HG03045 (cell line): Measurements from ENCODE around the gene KIF2A.

ENCODE experiments used
- ATAC-seq: cut with Tn5 transposase; IDR thresholded peaks from one replicate; pipeline ENCODE4 v1.9.1; 2021; ENCODE audit warnings: mild to moderate bottlenecking, moderate library complexity; ENCODE audit not compliant: unreplicated experiment

The KIF2A gene

GRCh38 chr5:62374090-62374489, 68.1 kb downstream of the KIF2A start:
- ATAC-seq, result no peak

DNA sequence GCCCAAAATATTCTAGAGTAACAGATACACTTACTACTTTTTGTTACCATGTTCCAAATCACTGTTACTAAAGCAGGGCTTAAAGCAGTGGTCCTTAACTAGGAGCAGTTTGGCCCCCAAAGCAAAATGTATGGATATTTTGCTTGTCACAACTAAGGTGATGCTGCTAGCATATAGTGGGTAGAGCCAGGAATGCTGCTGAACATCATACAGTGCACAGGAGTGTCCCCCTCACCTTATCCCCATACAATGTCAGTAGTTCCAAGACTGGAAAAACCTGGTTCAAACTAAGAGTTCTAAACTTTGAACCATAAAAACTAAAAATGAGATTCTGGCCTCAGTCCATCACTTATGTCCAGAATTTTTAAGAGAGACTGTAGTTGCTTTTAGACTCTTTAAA, 69.6 kb downstream of the KIF2A start:
- ATAC-seq, result no peak

- ATAC-seq, result no peak
Observed at GRCh38 chr5:62376064-62376463, 70.1 kb downstream of the KIF2A start.

- no peak for ATAC-seq
Observed at GRCh38 chr5:62385131-62385530, 79.1 kb downstream of the KIF2A start.

- no peak for ATAC-seq
Observed at GRCh38 chr5:62385816-62386400, 79.9 kb downstream of the KIF2A start.

DNA sequence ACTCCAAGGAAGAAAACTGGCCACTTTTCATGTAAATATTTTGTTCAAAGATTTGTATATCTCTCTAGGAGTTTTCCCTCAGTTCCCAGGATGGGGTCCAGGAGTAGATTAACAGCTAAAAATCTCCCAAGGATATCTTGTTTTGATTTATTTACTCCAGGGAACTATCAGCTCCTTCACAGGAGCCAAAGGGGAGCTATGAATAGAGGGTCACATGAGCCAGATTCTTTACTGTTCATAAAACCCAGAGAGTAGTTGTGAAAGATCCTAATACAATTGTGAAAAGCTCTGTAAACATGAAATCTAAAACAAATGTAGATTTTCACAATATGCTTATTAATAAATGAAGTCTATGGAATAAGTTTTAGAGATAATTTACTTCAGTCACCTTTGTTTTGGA, 80.8 kb downstream of the KIF2A start:
- ATAC-seq, result no peak

- no peak for ATAC-seq
Observed at GRCh38 chr5:62395210-62395950, 89.4 kb downstream of the KIF2A start.

DNA sequence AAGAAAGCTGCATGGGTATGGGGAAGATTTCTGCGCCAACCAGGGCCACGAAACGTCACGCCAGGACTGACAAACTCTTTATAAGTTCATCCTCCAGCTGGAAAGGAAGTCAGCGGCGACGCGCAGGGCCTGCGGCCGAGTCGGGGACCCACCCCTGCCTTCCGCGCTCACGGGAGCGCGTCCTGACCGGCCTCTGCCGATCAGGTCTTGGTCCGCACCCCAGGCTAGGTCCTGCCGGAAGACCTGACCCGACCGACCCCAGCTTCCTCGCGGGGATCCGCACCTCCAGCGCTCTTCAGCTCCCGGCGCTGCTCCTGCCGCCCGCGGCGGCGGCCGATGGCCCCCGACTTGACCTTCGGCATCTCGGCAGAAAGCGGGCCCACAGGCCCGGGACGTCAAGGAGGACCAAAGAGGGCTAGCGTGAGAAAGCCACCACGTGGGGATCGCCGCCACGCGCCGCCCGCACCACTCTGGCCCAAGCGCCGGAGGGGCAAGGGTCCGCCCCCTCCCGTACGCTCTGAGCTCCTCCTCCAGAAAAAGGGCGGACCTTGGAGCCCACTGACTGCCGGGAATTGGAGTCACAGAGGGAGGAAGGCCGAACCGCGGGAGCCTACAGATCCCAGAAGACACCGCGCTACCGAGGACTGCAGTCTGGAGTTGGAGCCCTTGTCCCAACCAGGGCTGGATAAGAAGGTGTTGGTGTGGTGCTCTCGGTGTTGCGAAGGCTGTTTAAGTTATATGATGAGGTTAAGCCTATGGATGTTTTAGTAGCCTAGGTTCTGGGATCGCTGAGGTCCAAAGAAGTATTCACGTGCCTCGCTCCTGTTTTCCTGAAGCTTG, 97.6 kb downstream of the KIF2A start, which contains the start of gene DIMT1:
Gene DIMT1 (minus strand): TSS at position 495 of the 840 bp plus-strand sequence. CDS start 133 bp downstream, at position 362.
- peak; percentile 98 for ATAC-seq

GRCh38 chr5:62412549-62413329, 106.7 kb downstream of the KIF2A start, which contains the start of gene IPO11:
TSS of gene IPO11 (plus strand) at chr5:62412763. CDS start at chr5:62437280, 24,517 bp downstream.
- ATAC-seq, result peak; percentile 97

DNA sequence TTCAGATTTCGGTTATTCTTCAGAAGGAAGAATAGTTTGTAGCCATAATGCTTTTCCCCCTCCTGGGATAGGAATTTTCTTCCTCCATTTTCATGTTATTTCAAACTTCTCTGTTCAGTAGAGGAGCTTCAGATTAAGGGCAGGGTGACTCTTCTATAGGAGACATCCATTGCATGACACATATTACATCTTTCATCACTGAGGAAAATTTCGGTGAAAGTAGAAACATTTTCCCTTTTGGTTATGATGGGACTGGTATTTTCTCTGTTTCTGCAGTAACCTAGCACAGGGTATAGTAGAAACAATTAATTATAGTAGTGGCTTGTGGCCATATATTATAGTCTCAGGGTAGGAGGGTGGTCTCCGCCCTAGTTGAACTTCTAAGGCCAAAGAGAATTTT, 107.7 kb downstream of the KIF2A start:
- no peak for ATAC-seq

DNA sequence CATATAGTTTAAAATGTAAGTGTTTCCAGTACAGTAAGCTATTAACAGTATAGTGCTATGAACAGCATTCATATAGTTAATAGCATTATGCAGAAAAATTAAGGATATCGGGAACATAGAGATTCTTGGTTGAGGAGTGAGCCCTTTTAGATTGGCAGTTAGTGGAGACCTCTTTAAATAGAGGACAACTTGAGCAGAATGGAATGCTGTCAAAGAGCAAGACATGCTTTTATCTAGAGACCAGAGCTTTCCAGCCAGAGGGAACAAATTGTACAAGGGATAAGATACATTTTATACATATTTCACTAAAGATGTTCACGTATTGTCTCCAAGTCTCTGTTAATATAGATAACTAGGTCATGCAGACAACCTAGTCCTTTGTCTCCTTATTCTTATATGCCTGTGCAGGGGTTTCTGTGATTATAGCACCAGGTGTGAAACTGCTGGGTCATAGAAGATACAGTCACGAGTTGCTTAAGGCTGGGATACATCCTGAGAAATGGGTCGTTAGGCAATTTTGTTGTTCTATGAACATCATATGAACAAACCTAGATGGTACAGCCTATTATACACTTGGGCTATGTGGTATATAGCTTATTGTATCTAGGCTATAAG, 112.6 kb downstream of the KIF2A start:
- no peak for ATAC-seq

- no peak for ATAC-seq
Observed at GRCh38 chr5:62419609-62420008, 113.6 kb downstream of the KIF2A start.

DNA sequence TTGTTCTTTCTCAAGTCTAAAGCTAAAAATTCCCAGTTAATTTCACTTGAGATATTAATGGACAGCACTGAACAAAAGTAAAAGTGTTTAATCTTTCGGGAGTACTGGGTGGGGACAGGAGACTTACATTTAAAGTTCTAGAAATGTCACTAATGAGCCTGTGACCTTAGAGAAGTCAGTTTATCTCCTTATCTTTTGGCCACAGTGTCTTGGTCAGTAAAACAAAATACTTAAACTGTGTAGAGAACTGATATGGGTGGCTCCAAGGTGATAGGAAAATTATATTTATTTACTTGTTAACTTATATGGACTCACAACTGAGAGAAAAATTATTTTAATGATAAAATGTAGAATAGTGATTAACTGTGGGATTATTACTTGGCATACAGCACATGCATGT, 115.4 kb downstream of the KIF2A start:
- ATAC-seq, result no peak

DNA sequence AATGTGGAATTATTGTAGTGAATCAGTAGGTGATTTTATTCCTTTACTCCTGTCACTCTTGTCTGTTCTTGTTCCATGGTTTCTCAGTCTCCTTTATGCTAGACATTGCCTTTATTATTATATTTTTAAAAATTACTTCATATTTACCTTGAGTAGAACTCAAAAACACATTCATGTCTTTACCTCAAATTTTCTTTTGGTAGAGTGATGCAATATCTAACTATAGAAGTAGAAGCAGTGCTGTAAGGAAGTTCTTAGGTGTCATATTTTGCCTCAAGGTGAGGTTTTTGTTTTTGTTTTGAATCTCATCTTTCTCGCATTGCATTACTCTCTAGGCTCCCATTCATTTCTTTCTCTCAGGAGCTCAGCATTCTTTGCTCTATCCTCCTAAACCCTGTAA, 118.8 kb downstream of the KIF2A start:
- ATAC-seq, result no peak

DNA sequence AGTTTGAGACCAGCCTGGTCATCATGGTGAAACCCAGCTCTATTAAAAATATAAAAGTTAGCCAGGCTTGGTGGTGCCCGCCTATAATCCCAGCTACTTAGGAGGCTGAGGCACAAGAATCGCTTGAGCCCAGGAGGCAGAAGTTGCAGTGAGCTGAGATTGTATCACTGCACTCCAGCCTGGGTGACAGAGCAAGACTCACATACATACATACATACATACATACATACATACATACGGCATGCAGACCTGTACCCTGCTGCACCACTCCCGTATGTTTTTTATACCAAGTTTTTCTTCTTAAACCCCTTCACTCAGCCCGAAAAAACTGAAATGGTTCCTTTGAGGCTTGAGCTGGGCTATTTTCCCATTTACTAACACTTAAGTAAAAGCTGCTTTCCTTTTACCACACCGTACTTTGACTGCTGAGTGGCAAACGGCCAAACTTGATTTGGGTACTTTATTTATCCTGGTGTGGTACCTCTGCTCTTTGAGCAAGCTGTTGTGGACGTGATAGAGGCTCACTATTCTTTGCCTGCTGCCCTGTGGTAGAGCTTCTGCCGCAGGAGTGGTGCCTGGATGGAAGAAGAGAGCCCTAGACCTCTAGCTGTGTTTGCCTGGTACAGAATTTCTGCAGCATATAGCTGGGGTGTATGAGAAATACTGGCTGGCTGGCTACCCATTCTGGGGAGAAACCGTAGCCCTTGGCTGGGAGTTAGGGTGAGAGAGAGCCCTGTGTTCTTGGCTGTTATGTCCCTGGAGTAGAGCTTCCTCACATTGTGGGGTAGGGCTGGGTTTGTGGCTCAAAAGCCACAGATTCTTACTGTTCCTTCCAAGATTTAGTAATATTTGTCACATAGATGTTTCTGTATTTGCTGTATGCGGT, 126.0 kb downstream of the KIF2A start:
- no peak for ATAC-seq

DNA sequence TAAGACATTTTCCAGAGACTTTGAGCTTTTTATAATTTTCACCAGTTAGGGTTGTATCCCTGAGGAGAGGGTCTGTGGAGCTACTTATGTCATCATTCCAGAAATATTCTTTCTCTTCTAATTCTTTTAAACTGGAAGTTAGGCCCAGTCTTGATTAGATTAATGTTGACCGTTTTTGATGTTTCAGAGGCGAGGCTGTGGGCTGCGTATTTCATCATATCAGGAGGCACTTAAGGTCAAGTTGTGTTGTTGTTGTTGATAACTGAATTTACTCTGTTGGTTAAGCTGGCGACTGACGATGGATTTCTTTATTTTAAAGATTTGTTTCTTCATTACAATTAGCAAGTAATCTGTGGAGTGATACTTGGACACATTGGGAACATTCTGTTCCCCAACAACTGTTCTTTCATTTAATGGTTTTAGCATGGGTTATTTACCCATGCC, 126.6 kb downstream of the KIF2A start:
- ATAC-seq, result no peak
